NCI-H526 treated with DMSO at 0.1 percent for 48 hours (cell line): ENCODE results near the gene PP2D1.
A peak's percentile ranks its signal among the peaks of the same experiment; 100 is the strongest.
"Not testable (repeated sequence)": the region's sequence is repeated elsewhere in the genome, so short reads cannot be mapped to it uniquely, and the experiment has no call there.

Source experiments
- DNase-seq: peaks from one replicate; lab custom pipeline; 2025; lab: John Stamatoyannopoulos, UW

The PP2D1 gene

GRCh38 chr3:20012164-20012563 lies at the start of gene PP2D1:
Gene PP2D1 (minus strand): TSS chr3:20012264. CDS start chr3:20012072, 192 bp downstream.
- DNase-seq, result no peak

GRCh38 chr3:20060974-20061685 lies 49.1 kb upstream of the PP2D1 start:
- DNase-seq, result no peak

- DNase-seq, result no peak
These were observed 47.9 kb upstream of the PP2D1 start for GRCh38 chr3:20059929-20060328.

GRCh38 chr3:20057612-20058180 lies 45.6 kb upstream of the PP2D1 start:
- DNase-seq, result no peak

GRCh38 chr3:20056725-20057611 lies 44.9 kb upstream of the PP2D1 start:
- no peak for DNase-seq

- DNase-seq, result no peak
These were observed 43.8 kb upstream of the PP2D1 start for GRCh38 chr3:20055842-20056241.

- DNase-seq, result no peak
These were observed 43.1 kb upstream of the PP2D1 start for GRCh38 chr3:20055020-20055775.

- DNase-seq, result peak; percentile 78
These were observed 42.5 kb upstream of the PP2D1 start for GRCh38 chr3:20054549-20054987.

- no peak for DNase-seq
These were observed 40.8 kb upstream of the PP2D1 start for GRCh38 chr3:20052851-20053250.

GRCh38 chr3:20051123-20051806 lies 39.2 kb upstream of the PP2D1 start:
- no peak for DNase-seq

GRCh38 chr3:20047976-20048883 lies 36.2 kb upstream of the PP2D1 start:
- no peak for DNase-seq

GRCh38 chr3:20047341-20047779 lies 35.3 kb upstream of the PP2D1 start:
- no peak for DNase-seq

GRCh38 chr3:20046556-20046955 lies 34.5 kb upstream of the PP2D1 start:
- no peak for DNase-seq

GRCh38 chr3:20045141-20045540 lies 33.1 kb upstream of the PP2D1 start:
- DNase-seq, result not testable (repeated sequence)

- DNase-seq, result no peak
These were observed 31.8 kb upstream of the PP2D1 start for GRCh38 chr3:20043825-20044224.

- no peak for DNase-seq
These were observed 31.3 kb upstream of the PP2D1 start for GRCh38 chr3:20043396-20043795.

- DNase-seq, result no peak
These were observed 30.3 kb upstream of the PP2D1 start for GRCh38 chr3:20042331-20042730.

GRCh38 chr3:20041197-20041780 lies 29.2 kb upstream of the PP2D1 start:
- DNase-seq, result peak; percentile 48

GRCh38 chr3:20040548-20041196 lies 28.6 kb upstream of the PP2D1 start:
- peak; percentile 62 for DNase-seq
